ENCODE measurements around the gene CCDC192. TPM values are rescaled to one million over a fixed set of nuclear protein-coding genes. Genes with fewer than 3 reads are reported as not detected.

Gene CCDC192
- total RNA-seq, 1 donor from 2014 or later = not detected

DNA sequence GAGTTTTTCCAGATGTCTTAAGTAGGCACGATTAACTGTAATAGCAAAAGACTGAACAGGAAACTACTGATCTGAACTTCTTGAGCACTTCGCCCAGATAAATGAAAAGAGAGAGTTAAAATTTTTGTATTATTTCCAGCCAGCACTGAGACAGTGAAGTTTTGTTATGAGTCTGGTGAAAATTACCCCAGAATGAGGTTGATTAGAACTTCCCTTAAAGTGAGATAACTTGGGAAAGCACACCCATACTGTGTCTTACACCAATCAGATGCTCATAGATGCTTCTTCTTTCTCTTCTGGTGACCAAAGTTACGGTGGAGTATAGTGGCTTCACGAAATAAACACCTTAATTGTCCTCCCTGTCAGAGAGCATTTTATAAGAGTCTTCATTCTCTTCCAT lies 248.6 kb downstream of the CCDC192 start:
- H3K4me1 ChIP-seq = no peaks in the 10 kb centered on the region
- intact Hi-C loops (cut with DNase I) = no loop called here
- DNase-seq (ENCODE audit: low spot score in 2 of 2) = no peak
- no peaks in the 10 kb centered on the region for H3K27me3 ChIP-seq
- H3K36me3 ChIP-seq = peaks cover 0 to 6% of the 10 kb centered on the region in 2 donors
- TF ChIP-seq, protein P1, sequence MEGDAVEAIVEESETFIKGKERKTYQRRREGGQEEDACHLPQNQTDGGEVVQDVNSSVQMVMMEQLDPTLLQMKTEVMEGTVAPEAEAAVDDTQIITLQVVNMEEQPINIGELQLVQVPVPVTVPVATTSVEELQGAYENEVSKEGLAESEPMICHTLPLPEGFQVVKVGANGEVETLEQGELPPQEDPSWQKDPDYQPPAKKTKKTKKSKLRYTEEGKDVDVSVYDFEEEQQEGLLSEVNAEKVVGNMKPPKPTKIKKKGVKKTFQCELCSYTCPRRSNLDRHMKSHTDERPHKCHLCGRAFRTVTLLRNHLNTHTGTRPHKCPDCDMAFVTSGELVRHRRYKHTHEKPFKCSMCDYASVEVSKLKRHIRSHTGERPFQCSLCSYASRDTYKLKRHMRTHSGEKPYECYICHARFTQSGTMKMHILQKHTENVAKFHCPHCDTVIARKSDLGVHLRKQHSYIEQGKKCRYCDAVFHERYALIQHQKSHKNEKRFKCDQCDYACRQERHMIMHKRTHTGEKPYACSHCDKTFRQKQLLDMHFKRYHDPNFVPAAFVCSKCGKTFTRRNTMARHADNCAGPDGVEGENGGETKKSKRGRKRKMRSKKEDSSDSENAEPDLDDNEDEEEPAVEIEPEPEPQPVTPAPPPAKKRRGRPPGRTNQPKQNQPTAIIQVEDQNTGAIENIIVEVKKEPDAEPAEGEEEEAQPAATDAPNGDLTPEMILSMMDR (IDR thresholded peaks at IDR 0.05) = no peak
- no peak overlapping the region for H3K27ac ChIP-seq
- H3K9me3 ChIP-seq = peaks cover 0 to 5% of the 10 kb centered on the region in 2 donors
- no peak overlapping the region for H3K4me3 ChIP-seq

DNA sequence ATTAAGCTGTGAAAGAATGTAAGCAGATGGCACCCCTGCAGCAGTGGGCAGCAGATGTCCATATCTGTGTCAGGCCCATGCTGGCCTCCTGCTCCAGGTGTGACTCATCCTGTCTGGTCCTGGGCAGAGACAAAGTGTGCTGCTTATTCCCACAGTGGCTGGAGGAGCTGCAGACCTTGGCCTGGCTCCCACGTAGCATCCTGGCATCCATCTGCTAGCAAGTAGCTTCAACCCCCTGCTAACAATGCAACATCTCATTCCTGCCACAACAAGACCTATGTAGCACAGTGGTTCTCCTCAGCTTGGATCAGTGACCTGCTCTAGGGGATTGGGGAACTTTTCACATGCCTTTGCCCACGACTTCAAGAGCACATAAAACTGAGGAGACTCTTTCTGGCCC lies 254.0 kb downstream of the CCDC192 start:
- H3K27ac ChIP-seq = no peak overlapping the region
- DNase-seq (ENCODE audit: low spot score in 2 of 2) = no peak
- H3K4me3 ChIP-seq = no peak overlapping the region
- intact Hi-C loops (cut with DNase I) = no loop called here
- no peaks in the 10 kb centered on the region for H3K27me3 ChIP-seq
- TF ChIP-seq, protein P1 (IDR thresholded peaks at IDR 0.05) = no peak
- H3K9me3 ChIP-seq = peaks cover 0 to 5% of the 10 kb centered on the region in 2 donors
- H3K4me1 ChIP-seq = no peaks in the 10 kb centered on the region
- peaks cover 0 to 6% of the 10 kb centered on the region in 2 donors for H3K36me3 ChIP-seq

GRCh38 chr5:127957701-127958239 lies 254.6 kb downstream of the CCDC192 start:
- TF ChIP-seq, protein P1 (IDR thresholded peaks at IDR 0.05) = no peak
- no peak for DNase-seq (ENCODE audit: low spot score in 2 of 2)
- no peaks in the 10 kb centered on the region for H3K27me3 ChIP-seq
- H3K27ac ChIP-seq = no peak overlapping the region
- intact Hi-C loops (cut with DNase I) = no loop called here
- no peak overlapping the region for H3K4me3 ChIP-seq
- peaks cover 0 to 6% of the 10 kb centered on the region in 2 donors for H3K36me3 ChIP-seq
- no peaks in the 10 kb centered on the region for H3K4me1 ChIP-seq
- H3K9me3 ChIP-seq = peaks cover 0 to 5% of the 10 kb centered on the region in 2 donors

DNA sequence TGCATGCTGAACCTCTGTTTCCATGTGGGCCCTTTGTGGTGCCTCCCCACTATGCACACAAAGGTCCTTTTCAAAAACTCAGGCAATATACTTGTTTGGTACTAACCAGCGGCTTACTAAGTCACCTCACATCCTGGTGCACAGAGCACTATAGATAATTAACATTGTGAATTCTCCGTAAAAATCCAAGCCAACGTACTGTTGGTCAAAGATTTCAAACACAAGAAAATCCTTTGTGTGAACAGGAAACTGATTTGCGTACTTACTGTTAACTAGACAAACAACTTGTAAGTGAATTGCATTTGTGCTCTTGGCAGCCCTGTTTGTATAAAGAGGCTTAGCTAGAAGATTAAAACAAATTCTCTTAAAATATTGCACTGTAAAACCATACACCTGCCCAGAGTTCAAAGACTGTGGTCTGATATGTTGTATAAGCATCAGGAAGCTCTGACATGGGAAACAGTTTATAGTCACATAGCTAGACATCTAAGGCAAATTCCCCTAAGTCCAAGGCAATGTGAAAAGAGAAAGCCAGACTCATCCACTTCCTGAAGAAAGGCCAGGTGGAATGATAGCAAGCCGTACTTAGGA lies 255.3 kb downstream of the CCDC192 start:
- Histone ChIP-seq H3K27me3 (no peaks in the 10 kb centered on the region), H3K27ac (no peak overlapping the region), H3K36me3 (peaks cover 0 to 6% of the 10 kb centered on the region in 2 donors), H3K4me3 (no peak overlapping the region), H3K9me3 (peaks cover 0 to 5% of the 10 kb centered on the region in 2 donors), H3K4me1 (no peaks in the 10 kb centered on the region)
- intact Hi-C loops (cut with DNase I) = no loop called here
- no peak for DNase-seq (ENCODE audit: low spot score in 2 of 2)
- TF ChIP-seq, protein P1 (IDR thresholded peaks at IDR 0.05) = no peak

DNA sequence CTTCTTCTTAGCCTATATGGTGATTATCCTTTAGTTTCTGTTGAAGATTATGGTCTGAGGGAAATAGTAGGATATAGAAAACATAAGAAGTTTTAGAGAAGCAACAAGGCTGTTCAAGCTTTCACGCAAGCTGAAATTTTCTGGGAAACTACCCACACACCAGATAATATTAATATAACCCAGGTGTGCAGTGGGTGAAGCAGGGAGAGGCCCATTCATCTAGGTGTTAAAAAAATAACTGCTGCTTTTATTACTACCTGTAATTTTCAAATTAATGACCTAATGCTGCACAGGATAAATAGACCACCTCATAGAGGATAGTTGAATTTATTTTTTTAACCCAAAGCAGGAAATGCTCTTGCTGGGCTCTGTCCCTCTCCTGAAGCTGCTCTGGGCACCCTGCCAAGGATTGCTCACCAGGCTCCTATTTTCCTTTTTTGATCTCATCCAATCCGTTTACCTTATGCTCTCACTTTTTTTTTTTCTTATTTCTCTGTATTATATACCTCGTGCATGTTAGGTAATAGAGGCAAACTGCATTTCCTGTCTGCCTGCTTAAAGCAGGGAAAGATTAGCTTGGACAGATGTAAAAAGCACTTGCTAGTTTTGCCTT lies 256.1 kb downstream of the CCDC192 start:
- no peaks in the 10 kb centered on the region for H3K4me1 ChIP-seq
- no peak overlapping the region for H3K27ac ChIP-seq
- H3K4me3 ChIP-seq = no peak overlapping the region
- peaks cover 0 to 5% of the 10 kb centered on the region in 2 donors for H3K9me3 ChIP-seq
- intact Hi-C loops (cut with DNase I) = no loop called here
- TF ChIP-seq, protein P1 (IDR thresholded peaks at IDR 0.05) = no peak
- peaks cover 0 to 6% of the 10 kb centered on the region in 2 donors for H3K36me3 ChIP-seq
- DNase-seq (ENCODE audit: low spot score in 2 of 2) = no peak
- no peaks in the 10 kb centered on the region for H3K27me3 ChIP-seq

Data from ascending aorta (tissue), 2 donors.